Fibroblast of lung (primary cell): ENCODE measurements around the gene PTPRM. TPM values are rescaled to one million over a fixed set of nuclear protein-coding genes. Genes with fewer than 3 reads are reported as not detected.

Experiments used
- DNase-seq, 2 donors: peaks; one replicate each; pipeline versions ENCODE4 v3.0.0 to v3.0.0-alpha.2; 2010; ENCODE audit warnings: low read depth in 2 of 2
- H2AFZ ChIP-seq: 2 replicates; pipeline ENCODE4 v1.5.1; 2012; ENCODE audit warnings: low read length, control low read depth, inconsistent platforms
- H3K27ac ChIP-seq: 2 replicates; pipeline ENCODE4 v1.5.1; 2011; ENCODE audit warnings: low read length, control low read depth; ENCODE audit not compliant: insufficient read depth
- H3K27me3 ChIP-seq: 2 replicates; pipeline ENCODE4 v1.5.1; 2011; ENCODE audit warnings: mild to moderate bottlenecking, low read length; ENCODE audit not compliant: control insufficient read depth, insufficient read depth
- H3K36me3 ChIP-seq: 2 replicates; pipeline ENCODE4 v1.5.1; 2011; ENCODE audit warnings: low read length; ENCODE audit not compliant: control insufficient read depth, insufficient read depth
- H3K4me1 ChIP-seq: 2 replicates; pipeline ENCODE4 v1.5.1; 2011; ENCODE audit warnings: low read length; ENCODE audit not compliant: control insufficient read depth, insufficient read depth; ENCODE audit errors: extremely low read depth
- H3K4me2 ChIP-seq: 2 replicates; pipeline ENCODE4 v1.5.1; 2011; ENCODE audit warnings: low read length, control low read depth; ENCODE audit not compliant: insufficient read depth; ENCODE audit errors: extremely low read depth
- H3K4me3 ChIP-seq, 4 experiments: fragments of 200-600 bp in 1 of 4; sonication (generic) in 1 of 4; replicated peaks in 1 of 4; 2 replicates each; pipeline ENCODE4 v1.5.1; 2011 to 2016; ENCODE audit warnings: low read length in 4 of 4, low read depth in 3 of 4, mild to moderate bottlenecking in 3 of 4, control low read depth in 2 of 4, inconsistent platforms in 1 of 4, mixed read lengths in 1 of 4; ENCODE audit not compliant: insufficient read depth in 1 of 4; ENCODE audit errors: control extremely low read depth in 1 of 4
- H3K79me2 ChIP-seq: 2 replicates; pipeline ENCODE4 v1.5.1; 2012; ENCODE audit warnings: mild to moderate bottlenecking, low read length, inconsistent platforms; ENCODE audit not compliant: control insufficient read depth, insufficient read depth
- H3K9ac ChIP-seq: 2 replicates; pipeline ENCODE4 v1.5.1; 2011; ENCODE audit warnings: mild to moderate bottlenecking, low read length, control low read depth; ENCODE audit not compliant: insufficient read depth
- H3K9me3 ChIP-seq: 2 replicates; pipeline ENCODE4 v1.5.1; 2012; ENCODE audit warnings: low read depth, low read length; ENCODE audit not compliant: control insufficient read depth, insufficient read depth
- H4K20me1 ChIP-seq: 2 replicates; pipeline ENCODE4 v1.5.1; 2011; ENCODE audit warnings: low read length; ENCODE audit not compliant: control insufficient read depth, insufficient read depth; ENCODE audit errors: extremely low read depth
- CTCF ChIP-seq, 2 donors: IDR thresholded peaks in 1 of 2; conservative IDR thresholded peaks in 1 of 2; 1 replicate in 1 of 2; 2 replicates in 1 of 2; pipeline ENCODE4 v1.5.1; 2011 to 2012; ENCODE audit warnings: low read length in 2 of 2, control low read depth in 1 of 2, inconsistent platforms in 1 of 2, low read depth in 1 of 2, mild to moderate bottlenecking in 1 of 2
- EZH2 ChIP-seq: IDR thresholded peaks from 2 replicates; pipeline ENCODE4 v1.5.1; 2012; ENCODE audit warnings: low read length, control low read depth, mild to moderate bottlenecking; ENCODE audit errors: missing control alignments
- polyA plus RNA-seq, 2 donors: library from polyadenylated mRNA; depleted of rRNA in 1 of 2; stranded (reverse) in 1 of 2; unstranded in 1 of 2; fragments of >200 nt; gene quantifications; 2 replicates each; pipeline ENCODE4 v1.2.1, GENCODE V29; 2011 to 2012; ENCODE audit warnings: missing spikeins in 1 of 2
- total RNA-seq: library from RNA; depleted of rRNA; stranded (reverse); fragments of >200 nt; gene quantifications from 2 replicates; pipeline ENCODE4 v1.2.1, GENCODE V29; 2014

PTPRM gene
- total and polyA plus RNA-seq, 2 donors (not counting 1 experiment from before 2014, with no cell fraction given): 86.6 to 87.0 TPM

DNA sequence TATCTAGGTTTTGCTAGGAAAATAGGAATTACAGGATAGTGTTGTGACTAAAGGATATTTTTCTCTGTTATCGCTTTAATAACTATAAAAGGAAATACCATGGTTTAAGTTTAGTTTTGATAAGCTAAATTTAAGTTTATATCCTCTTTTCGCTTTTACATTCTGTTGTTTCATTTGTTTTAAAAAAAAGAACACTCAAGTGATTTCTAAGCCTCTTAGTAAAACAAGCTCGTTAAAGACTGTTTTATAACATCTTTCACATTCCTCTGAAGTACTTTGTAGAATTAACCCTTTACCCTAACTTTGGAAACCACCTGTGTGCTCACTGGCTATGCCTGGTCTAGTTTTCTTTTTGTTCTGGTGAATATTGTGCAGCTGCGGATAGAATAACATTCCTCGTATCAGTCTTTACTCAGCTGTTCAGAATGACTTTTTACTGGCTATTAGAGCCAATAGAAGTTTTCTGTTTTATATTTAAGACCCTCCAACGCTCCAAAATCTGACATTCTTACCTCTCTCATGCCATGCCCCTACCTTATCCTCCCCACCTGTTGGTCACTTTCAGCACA, 183.1 kb downstream of the PTPRM start:
- no peaks in the 10 kb centered on the region for H3K4me1 ChIP-seq
- H3K9me3 ChIP-seq: no peaks in the 10 kb centered on the region
- no peak for TF ChIP-seq EZH2
- TF ChIP-seq CTCF (conservative IDR thresholded peaks at IDR 0.05 in 1 of 2, IDR thresholded peaks at IDR 0.05 in 1 of 2; ENCODE audit: low read depth in 1 of 2, low read length in 2 of 2): no peak
- no peaks in the 10 kb centered on the region for H3K79me2 ChIP-seq
- no peaks in the 10 kb centered on the region for H4K20me1 ChIP-seq
- no peak overlapping the region for H3K4me3 ChIP-seq
- H3K4me2 ChIP-seq: no peak overlapping the region
- peak in 1 of 2 donors; percentile 26 for DNase-seq
- no peak overlapping the region for H3K9ac ChIP-seq
- no peaks in the 10 kb centered on the region for H3K27me3 ChIP-seq
- H3K27ac ChIP-seq: no peak overlapping the region
- H3K36me3 ChIP-seq: no peaks in the 10 kb centered on the region
- no peak overlapping the region for H2AFZ ChIP-seq

DNA sequence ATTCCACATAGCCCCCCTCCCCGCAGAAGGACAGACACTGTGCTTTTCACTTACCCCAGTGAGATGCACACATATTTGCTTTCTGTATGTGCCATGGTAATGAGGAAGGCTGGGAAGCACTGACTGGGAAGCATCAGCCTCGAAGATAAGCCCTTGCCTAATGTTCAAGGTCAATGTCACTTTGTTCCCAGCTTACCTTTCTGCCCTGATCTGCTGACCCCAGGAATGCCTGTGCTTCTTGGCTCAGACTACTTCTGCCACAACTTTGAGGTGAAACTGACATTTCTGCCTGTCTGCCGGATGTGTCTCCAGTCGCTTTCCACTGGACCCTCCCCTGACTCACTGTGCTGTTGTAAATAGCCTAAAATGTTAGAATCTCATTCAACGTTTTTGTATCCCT, 183.8 kb downstream of the PTPRM start:
- Histone ChIP-seq H3K79me2 (no peaks in the 10 kb centered on the region), H3K36me3 (no peaks in the 10 kb centered on the region), H3K27ac (no peak overlapping the region), H3K9ac (no peak overlapping the region), H3K4me2 (no peak overlapping the region), H2AFZ (no peak overlapping the region), H3K9me3 (no peaks in the 10 kb centered on the region), H3K27me3 (no peaks in the 10 kb centered on the region), H3K4me3 (no peak overlapping the region), H4K20me1 (no peaks in the 10 kb centered on the region), H3K4me1 (no peaks in the 10 kb centered on the region)
- TF ChIP-seq CTCF (conservative IDR thresholded peaks at IDR 0.05 in 1 of 2, IDR thresholded peaks at IDR 0.05 in 1 of 2; ENCODE audit: low read depth in 1 of 2, low read length in 2 of 2) (no peak), EZH2 (no peak)
- no peak for DNase-seq

GRCh38 chr18:7754258-7754657, 187.1 kb downstream of the PTPRM start:
- Histone ChIP-seq H3K9ac (no peak overlapping the region), H3K4me2 (no peak overlapping the region)

More at GRCh38 chr18:7754258-7754657, 187.1 kb downstream of the PTPRM start:
- H2AFZ ChIP-seq: no peak overlapping the region
- H3K27me3 ChIP-seq: no peaks in the 10 kb centered on the region
- TF ChIP-seq CTCF (conservative IDR thresholded peaks at IDR 0.05 in 1 of 2, IDR thresholded peaks at IDR 0.05 in 1 of 2; ENCODE audit: low read depth in 1 of 2, low read length in 2 of 2): no peak
- TF ChIP-seq EZH2: no peak
- H3K4me3 ChIP-seq: no peak overlapping the region
- no peaks in the 10 kb centered on the region for H3K36me3 ChIP-seq
- no peak for DNase-seq
- H4K20me1 ChIP-seq: peaks cover 2% of the 10 kb centered on the region
- no peaks in the 10 kb centered on the region for H3K4me1 ChIP-seq
- H3K79me2 ChIP-seq: no peaks in the 10 kb centered on the region
- no peaks in the 10 kb centered on the region for H3K9me3 ChIP-seq
- H3K27ac ChIP-seq: no peak overlapping the region
